ENCODE results near the gene FAM9C. TPM values are rescaled to one million over a fixed set of nuclear protein-coding genes. Genes with fewer than 3 reads are reported as not detected.

Gene FAM9C
- total RNA-seq, 1 donor from 2014 or later: not detected

DNA sequence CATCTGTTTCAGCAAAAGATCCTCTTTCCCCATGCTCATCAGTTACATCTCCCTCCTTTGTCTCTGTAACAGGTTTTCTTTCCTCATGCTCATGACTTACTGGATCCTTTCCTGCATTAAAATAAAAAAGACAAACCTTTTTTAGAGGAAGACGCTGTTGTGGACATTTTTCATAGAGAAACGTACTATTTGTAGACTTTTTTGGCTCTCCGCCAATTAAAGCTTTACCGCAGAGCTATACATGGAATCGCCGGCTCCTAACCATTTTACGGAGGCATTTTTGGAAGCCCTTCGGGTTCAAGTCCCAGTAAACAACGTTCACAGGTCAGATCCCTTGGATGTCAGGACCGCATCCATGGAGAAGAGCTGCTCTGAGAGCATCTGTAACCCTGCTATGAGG lies 1.3 kb downstream of the FAM9C start:
- no peaks in the 10 kb centered on the region for H3K4me1 ChIP-seq
- H3K36me3 ChIP-seq: no peaks in the 10 kb centered on the region
- intact Hi-C loops (cut with DNase I): no loop called here
- no peak for DNase-seq
- H3K9me3 ChIP-seq: no peaks in the 10 kb centered on the region
- TF ChIP-seq, protein P1, sequence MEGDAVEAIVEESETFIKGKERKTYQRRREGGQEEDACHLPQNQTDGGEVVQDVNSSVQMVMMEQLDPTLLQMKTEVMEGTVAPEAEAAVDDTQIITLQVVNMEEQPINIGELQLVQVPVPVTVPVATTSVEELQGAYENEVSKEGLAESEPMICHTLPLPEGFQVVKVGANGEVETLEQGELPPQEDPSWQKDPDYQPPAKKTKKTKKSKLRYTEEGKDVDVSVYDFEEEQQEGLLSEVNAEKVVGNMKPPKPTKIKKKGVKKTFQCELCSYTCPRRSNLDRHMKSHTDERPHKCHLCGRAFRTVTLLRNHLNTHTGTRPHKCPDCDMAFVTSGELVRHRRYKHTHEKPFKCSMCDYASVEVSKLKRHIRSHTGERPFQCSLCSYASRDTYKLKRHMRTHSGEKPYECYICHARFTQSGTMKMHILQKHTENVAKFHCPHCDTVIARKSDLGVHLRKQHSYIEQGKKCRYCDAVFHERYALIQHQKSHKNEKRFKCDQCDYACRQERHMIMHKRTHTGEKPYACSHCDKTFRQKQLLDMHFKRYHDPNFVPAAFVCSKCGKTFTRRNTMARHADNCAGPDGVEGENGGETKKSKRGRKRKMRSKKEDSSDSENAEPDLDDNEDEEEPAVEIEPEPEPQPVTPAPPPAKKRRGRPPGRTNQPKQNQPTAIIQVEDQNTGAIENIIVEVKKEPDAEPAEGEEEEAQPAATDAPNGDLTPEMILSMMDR (IDR thresholded peaks at IDR 0.05): no peak
- no peak for ATAC-seq
- no peaks in the 10 kb centered on the region for H3K27me3 ChIP-seq (ENCODE audit: low read depth)
- no peak overlapping the region for H3K27ac ChIP-seq
- H3K4me3 ChIP-seq: no peak overlapping the region

DNA sequence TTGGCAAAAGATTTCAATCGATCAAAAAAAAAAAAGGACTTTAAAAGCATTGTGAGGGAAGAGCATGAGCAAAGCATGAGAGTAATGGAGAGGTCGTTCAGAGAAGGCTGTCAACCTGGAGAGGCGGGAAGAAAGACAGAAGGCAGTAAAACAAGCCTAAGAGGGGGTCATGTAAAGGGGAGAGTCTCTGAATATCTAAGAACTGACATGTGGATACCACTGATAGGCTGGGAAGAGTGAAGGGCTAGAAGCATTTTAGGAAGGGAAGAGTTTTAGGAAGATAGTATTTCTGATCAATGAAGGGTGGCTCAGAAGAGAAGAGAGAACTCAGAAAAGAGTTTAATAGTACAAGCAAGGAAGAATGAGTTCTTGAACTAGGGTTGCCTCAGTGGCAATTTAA lies 7.5 kb downstream of the FAM9C start:
- Histone ChIP-seq H3K27ac (no peak overlapping the region), H3K36me3 (no peaks in the 10 kb centered on the region), H3K27me3 (ENCODE audit: low read depth) (no peaks in the 10 kb centered on the region), H3K9me3 (no peaks in the 10 kb centered on the region), H3K4me3 (no peak overlapping the region), H3K4me1 (no peaks in the 10 kb centered on the region)
- TF ChIP-seq, protein P1 (IDR thresholded peaks at IDR 0.05): no peak
- intact Hi-C loops (cut with DNase I): no loop called here
- DNase-seq: no peak
- no peak for ATAC-seq

DNA sequence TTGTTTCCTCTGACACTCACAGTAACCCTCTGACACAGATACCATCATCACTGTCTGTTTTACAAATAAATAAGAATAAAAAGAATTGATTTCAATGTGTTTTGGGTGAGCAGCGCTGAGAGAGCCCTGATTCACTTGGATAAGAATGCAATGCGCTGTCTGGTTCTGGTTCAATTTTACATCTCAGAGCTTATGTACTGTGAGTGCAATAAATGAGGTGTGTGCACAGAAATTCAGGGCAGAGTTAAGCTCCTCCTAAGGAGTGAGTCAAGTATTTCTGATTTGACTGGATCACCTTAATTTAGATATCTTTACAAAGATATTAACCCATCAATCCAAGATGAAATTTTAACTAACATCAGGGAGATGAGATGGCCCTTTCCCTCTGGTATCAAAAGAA lies 11.2 kb downstream of the FAM9C start:
- DNase-seq (no peak), ATAC-seq (no peak)
- TF ChIP-seq, protein P1 (IDR thresholded peaks at IDR 0.05): no peak
- H3K36me3 ChIP-seq: no peaks in the 10 kb centered on the region
- H3K4me1 ChIP-seq: peaks cover 15% of the 10 kb centered on the region
- intact Hi-C loops (cut with DNase I): no loop called here
- H3K27ac ChIP-seq: no peak overlapping the region
- no peaks in the 10 kb centered on the region for H3K9me3 ChIP-seq
- no peak overlapping the region for H3K4me3 ChIP-seq
- no peaks in the 10 kb centered on the region for H3K27me3 ChIP-seq (ENCODE audit: low read depth)

DNA sequence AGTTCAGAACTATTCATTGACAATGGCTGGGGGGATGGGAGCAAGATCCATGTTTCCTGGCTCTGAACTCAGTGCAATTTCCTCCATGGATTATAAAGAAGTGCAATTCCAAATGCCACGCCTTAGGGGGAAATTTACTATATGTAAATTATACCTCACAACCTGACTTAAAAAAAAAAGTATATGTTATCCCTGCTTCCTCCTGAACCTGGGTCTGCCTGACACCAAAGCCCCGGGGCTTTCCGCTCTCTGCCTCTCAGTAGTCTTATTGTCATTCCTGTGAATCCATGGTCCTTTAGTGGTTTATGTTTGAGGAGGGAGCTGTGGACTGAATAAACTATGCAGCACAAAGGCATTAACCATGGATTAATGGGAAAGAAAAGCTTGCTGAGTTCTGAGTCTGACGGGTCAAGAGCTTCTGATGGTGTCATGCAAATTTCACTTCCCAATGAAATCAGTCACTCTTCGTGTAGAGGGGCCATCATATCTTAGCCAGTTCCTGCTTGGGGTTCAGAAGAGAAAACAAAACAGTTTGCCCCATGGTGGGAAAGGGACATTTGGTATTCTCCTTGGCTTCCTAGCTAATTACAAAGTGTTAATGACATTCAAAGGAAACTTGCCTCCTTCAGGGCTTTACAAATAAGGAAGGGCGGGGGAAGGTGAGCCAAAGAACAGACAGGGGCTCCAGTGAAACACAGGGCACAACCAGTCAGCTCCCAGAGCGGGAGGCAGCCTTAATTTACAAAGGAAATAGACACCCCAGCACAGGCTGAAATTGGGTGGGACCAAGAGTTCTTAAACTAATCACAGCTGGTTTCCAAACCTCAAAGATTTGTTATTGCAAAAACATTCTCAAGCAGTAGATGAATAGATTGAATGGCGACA lies 14.3 kb downstream of the FAM9C start:
- H3K4me3 ChIP-seq: no peak overlapping the region
- peak overlapping the region; percentile 73 for H3K27ac ChIP-seq
- no peaks in the 10 kb centered on the region for H3K9me3 ChIP-seq
- no peak for ATAC-seq
- peaks cover 15% of the 10 kb centered on the region for H3K4me1 ChIP-seq
- TF ChIP-seq, protein P1 (IDR thresholded peaks at IDR 0.05): no peak
- H3K27me3 ChIP-seq (ENCODE audit: low read depth): no peaks in the 10 kb centered on the region
- no peak for DNase-seq
- intact Hi-C loops (cut with DNase I): no loop called here
- H3K36me3 ChIP-seq: no peaks in the 10 kb centered on the region

DNA sequence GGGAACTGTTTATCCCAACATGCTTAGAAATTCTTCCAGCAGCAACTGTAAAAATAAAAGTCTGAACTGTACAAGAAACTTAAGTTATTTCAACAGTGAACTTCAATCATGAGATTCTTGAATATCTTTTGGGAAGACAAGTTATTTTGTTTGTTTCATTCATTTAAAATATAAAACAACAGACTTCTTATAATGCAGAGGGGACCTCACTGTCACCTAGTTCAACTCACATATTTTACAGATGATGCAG lies 14.9 kb downstream of the FAM9C start:
- H3K9me3 ChIP-seq: no peaks in the 10 kb centered on the region
- no peaks in the 10 kb centered on the region for H3K36me3 ChIP-seq
- H3K27me3 ChIP-seq (ENCODE audit: low read depth): no peaks in the 10 kb centered on the region
- ATAC-seq: no peak
- DNase-seq: no peak
- H3K27ac ChIP-seq: peak overlapping the region; percentile 73
- peaks cover 15% of the 10 kb centered on the region for H3K4me1 ChIP-seq
- intact Hi-C loops (cut with DNase I): no loop called here
- TF ChIP-seq, protein P1 (IDR thresholded peaks at IDR 0.05): no peak
- H3K4me3 ChIP-seq: no peak overlapping the region

Data from lower lobe of right lung (tissue), 2 donors.